H1 (cell line): ENCODE data around the gene TSPAN33. TPM values are rescaled to one million over a fixed set of nuclear protein-coding genes. Genes with fewer than 3 reads are reported as not detected.

Experiments
- CBX8 ChIP-seq: fragments of 300-800, 300-1000 bp; sonication (generic); IDR thresholded peaks from 2 replicates; pipeline ENCODE4 v1.7.1; 2016; ENCODE audit warnings: low read depth, low read length, borderline replicate concordance
- CEBPB ChIP-seq: IDR thresholded peaks from 2 replicates; pipeline ENCODE4 v1.6.1; 2012; ENCODE audit warnings: low read depth, low read length
- FOSL1 ChIP-seq: IDR thresholded peaks from 2 replicates; pipeline ENCODE4 v1.6.1; 2011; ENCODE audit warnings: mild to moderate bottlenecking, low read depth, low read length, moderate library complexity; ENCODE audit not compliant: insufficient read depth
- POLR2A ChIP-seq, 2 experiments: IDR thresholded peaks; 1 replicate in 1 of 2; 2 replicates in 1 of 2; pipeline ENCODE4 v1.6.1; 2011; ENCODE audit warnings: low read depth in 2 of 2, low read length in 2 of 2, mild to moderate bottlenecking in 2 of 2; ENCODE audit errors: control extremely low read depth in 1 of 2
- POU5F1 ChIP-seq: IDR thresholded peaks from 2 replicates; pipeline ENCODE4 v1.6.1; 2011; ENCODE audit warnings: low read depth, mild to moderate bottlenecking, low read length, moderate library complexity
- SAP30 ChIP-seq: fragments of 300-600 bp; sonication (generic); IDR thresholded peaks from 2 replicates; pipeline ENCODE4 v1.7.1; 2012; ENCODE audit warnings: low read length, moderate library complexity, mild to moderate bottlenecking, inconsistent platforms; ENCODE audit not compliant: insufficient read depth, insufficient replicate concordance
- TAF7 ChIP-seq: optimal IDR thresholded peaks from 2 replicates; pipeline ENCODE3; 2011; ENCODE audit warnings: low read depth, mild to moderate bottlenecking, inconsistent platforms, low read length, moderate library complexity, borderline replicate concordance
- polyA plus RNA-seq, 7 experiments: library from polyadenylated mRNA; depleted of rRNA in 3 of 7; stranded (reverse) in 5 of 7; unstranded in 2 of 7; fragments of >200 nt in 5 of 7; fragments of 200-250 nt in 2 of 7; gene quantifications; 1 replicate in 5 of 7; 2 replicates in 1 of 7; 4 replicates in 1 of 7; pipeline versions ENCODE4 v1.2.1 to v1.2.3, GENCODE V29; 2011 to 2013; ENCODE audit warnings: missing spikeins in 2 of 7, mixed read lengths in 2 of 7
- total RNA-seq: library from RNA; stranded (reverse); fragmentation: NEBNext Ultra II Directional; extraction: Animal tissue kit (Norgen Biotek cat#: 25700); gene quantifications from 2 replicates; pipeline ENCODE4 v1.2.1, GENCODE V29; 2021
- TF ChIP-seq, protein P1 (sequence below): fragments of 300-600 bp; sonication (generic); IDR thresholded peaks from 2 replicates; pipeline ENCODE4 v1.7.1; 2012; ENCODE audit warnings: low read length, moderate library complexity, mild to moderate bottlenecking, inconsistent platforms; ENCODE audit not compliant: insufficient replicate concordance

Gene TSPAN33
- total and polyA plus RNA-seq, 2 of the 8 experiments (the other 6 are each of a cell fraction or from before 2014, with no cell fraction given) = 42.8 to 47.1 TPM

DNA sequence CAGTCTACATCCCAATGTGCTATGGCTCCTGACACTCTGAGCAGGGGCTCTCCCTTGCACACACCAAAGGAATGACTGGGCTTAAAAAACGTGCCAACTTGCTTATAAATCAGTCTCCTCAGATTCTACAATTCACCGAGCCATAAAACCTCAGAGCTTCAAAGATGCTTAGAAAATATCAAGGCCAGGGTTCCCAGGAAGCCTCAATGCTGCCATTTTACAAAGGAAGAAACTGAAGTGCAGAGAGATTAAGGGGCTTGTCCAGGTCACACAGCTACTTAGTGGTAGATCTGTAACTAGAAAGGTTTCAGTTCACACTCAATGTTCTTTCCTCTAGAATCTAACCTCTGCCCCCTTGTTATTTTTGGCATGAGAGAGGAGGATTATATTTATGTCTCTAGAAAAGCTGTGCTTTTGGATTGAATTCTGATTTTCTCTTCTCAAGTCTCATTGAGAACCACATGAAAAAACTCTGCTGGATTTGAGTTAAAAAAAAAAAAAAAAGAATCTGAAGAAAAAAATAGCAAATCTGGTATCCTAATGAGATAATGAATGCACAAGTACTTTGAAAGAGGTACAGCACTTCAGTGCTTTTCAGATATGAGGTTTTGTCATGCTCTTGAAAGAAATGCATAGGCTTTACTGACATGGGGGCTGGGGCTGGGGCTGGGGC lies 22.3 kb upstream of the TSPAN33 start (continued):
- TF ChIP-seq, protein P1, sequence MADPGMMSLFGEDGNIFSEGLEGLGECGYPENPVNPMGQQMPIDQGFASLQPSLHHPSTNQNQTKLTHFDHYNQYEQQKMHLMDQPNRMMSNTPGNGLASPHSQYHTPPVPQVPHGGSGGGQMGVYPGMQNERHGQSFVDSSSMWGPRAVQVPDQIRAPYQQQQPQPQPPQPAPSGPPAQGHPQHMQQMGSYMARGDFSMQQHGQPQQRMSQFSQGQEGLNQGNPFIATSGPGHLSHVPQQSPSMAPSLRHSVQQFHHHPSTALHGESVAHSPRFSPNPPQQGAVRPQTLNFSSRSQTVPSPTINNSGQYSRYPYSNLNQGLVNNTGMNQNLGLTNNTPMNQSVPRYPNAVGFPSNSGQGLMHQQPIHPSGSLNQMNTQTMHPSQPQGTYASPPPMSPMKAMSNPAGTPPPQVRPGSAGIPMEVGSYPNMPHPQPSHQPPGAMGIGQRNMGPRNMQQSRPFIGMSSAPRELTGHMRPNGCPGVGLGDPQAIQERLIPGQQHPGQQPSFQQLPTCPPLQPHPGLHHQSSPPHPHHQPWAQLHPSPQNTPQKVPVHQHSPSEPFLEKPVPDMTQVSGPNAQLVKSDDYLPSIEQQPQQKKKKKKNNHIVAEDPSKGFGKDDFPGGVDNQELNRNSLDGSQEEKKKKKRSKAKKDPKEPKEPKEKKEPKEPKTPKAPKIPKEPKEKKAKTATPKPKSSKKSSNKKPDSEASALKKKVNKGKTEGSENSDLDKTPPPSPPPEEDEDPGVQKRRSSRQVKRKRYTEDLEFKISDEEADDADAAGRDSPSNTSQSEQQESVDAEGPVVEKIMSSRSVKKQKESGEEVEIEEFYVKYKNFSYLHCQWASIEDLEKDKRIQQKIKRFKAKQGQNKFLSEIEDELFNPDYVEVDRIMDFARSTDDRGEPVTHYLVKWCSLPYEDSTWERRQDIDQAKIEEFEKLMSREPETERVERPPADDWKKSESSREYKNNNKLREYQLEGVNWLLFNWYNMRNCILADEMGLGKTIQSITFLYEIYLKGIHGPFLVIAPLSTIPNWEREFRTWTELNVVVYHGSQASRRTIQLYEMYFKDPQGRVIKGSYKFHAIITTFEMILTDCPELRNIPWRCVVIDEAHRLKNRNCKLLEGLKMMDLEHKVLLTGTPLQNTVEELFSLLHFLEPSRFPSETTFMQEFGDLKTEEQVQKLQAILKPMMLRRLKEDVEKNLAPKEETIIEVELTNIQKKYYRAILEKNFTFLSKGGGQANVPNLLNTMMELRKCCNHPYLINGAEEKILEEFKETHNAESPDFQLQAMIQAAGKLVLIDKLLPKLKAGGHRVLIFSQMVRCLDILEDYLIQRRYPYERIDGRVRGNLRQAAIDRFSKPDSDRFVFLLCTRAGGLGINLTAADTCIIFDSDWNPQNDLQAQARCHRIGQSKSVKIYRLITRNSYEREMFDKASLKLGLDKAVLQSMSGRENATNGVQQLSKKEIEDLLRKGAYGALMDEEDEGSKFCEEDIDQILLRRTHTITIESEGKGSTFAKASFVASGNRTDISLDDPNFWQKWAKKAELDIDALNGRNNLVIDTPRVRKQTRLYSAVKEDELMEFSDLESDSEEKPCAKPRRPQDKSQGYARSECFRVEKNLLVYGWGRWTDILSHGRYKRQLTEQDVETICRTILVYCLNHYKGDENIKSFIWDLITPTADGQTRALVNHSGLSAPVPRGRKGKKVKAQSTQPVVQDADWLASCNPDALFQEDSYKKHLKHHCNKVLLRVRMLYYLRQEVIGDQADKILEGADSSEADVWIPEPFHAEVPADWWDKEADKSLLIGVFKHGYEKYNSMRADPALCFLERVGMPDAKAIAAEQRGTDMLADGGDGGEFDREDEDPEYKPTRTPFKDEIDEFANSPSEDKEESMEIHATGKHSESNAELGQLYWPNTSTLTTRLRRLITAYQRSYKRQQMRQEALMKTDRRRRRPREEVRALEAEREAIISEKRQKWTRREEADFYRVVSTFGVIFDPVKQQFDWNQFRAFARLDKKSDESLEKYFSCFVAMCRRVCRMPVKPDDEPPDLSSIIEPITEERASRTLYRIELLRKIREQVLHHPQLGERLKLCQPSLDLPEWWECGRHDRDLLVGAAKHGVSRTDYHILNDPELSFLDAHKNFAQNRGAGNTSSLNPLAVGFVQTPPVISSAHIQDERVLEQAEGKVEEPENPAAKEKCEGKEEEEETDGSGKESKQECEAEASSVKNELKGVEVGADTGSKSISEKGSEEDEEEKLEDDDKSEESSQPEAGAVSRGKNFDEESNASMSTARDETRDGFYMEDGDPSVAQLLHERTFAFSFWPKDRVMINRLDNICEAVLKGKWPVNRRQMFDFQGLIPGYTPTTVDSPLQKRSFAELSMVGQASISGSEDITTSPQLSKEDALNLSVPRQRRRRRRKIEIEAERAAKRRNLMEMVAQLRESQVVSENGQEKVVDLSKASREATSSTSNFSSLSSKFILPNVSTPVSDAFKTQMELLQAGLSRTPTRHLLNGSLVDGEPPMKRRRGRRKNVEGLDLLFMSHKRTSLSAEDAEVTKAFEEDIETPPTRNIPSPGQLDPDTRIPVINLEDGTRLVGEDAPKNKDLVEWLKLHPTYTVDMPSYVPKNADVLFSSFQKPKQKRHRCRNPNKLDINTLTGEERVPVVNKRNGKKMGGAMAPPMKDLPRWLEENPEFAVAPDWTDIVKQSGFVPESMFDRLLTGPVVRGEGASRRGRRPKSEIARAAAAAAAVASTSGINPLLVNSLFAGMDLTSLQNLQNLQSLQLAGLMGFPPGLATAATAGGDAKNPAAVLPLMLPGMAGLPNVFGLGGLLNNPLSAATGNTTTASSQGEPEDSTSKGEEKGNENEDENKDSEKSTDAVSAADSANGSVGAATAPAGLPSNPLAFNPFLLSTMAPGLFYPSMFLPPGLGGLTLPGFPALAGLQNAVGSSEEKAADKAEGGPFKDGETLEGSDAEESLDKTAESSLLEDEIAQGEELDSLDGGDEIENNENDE = no peak
- no peak for TF ChIP-seq TAF7
- TF ChIP-seq CBX8 = no peak
- TF ChIP-seq POU5F1 = no peak
- no peak for TF ChIP-seq POLR2A (IDR thresholded peaks at IDR 0.05; ENCODE audit: control extremely low read depth in 1 of 2, low read depth in 2 of 2, low read length in 2 of 2)
- no peak for TF ChIP-seq FOSL1
- TF ChIP-seq SAP30 = no peak
- no peak for TF ChIP-seq CEBPB
